Hepatocyte (in vitro differentiated cells): ENCODE measurements around the gene PLIN4. TPM values are rescaled to one million over a fixed set of nuclear protein-coding genes. Genes with fewer than 3 reads are reported as not detected.

Source experiments
- DNase-seq: peaks from one replicate; pipeline ENCODE4 v3.0.0-alpha.2; 2016; ENCODE audit warnings: low spot score
- H2AFZ ChIP-seq: fragments of 200-600 bp; sonication (generic); 2 replicates; pipeline ENCODE4 v1.6.0; 2016; ENCODE audit warnings: antibody characterized with exemption, mild to moderate bottlenecking
- H3K27ac ChIP-seq: fragments of 200-600 bp; sonication (generic); 2 replicates; pipeline ENCODE4 v1.5.1; 2016; ENCODE audit warnings: mild to moderate bottlenecking
- H3K27me3 ChIP-seq: fragments of 200-600 bp; sonication (generic); 2 replicates; pipeline ENCODE4 v1.6.1; 2016
- H3K36me3 ChIP-seq: fragments of 200-600 bp; sonication (generic); replicated peaks from 2 replicates; pipeline ENCODE4 v1.5.1; 2016; ENCODE audit warnings: low read depth; ENCODE audit not compliant: insufficient read depth
- H3K4me1 ChIP-seq: fragments of 200-600 bp; sonication (generic); 2 replicates; pipeline ENCODE4 v1.5.1; 2016; ENCODE audit warnings: mild to moderate bottlenecking, moderate library complexity; ENCODE audit not compliant: insufficient read depth
- H3K4me2 ChIP-seq: fragments of 200-600 bp; sonication (generic); 2 replicates; pipeline ENCODE4 v1.6.0; 2016
- H3K4me3 ChIP-seq: fragments of 200-600 bp; sonication (generic); 2 replicates; pipeline ENCODE4 v1.5.1; 2016; ENCODE audit warnings: mild to moderate bottlenecking
- H3K79me2 ChIP-seq: fragments of 200-600 bp; sonication (generic); 2 replicates; pipeline ENCODE4 v1.6.0; 2017; ENCODE audit warnings: mild to moderate bottlenecking
- H3K9me2 ChIP-seq: fragments of 200-600 bp; sonication (generic); replicated peaks from 2 replicates; pipeline ENCODE4 v1.6.0; 2017; ENCODE audit warnings: mild to moderate bottlenecking; ENCODE audit not compliant: insufficient read depth
- H3K9me3 ChIP-seq: fragments of 200-600 bp; sonication (generic); 2 replicates; pipeline ENCODE4 v1.5.1; 2016; ENCODE audit warnings: low read depth, mild to moderate bottlenecking
- H4K20me1 ChIP-seq: fragments of 200-600 bp; sonication (generic); 2 replicates; pipeline ENCODE4 v1.6.0; 2016; ENCODE audit warnings: mild to moderate bottlenecking; ENCODE audit not compliant: insufficient read depth, poor library complexity, severe bottlenecking
- CTCF ChIP-seq: fragments of 200-600 bp; sonication (generic); IDR thresholded peaks from 2 replicates; pipeline ENCODE4 v1.5.1; 2016; ENCODE audit warnings: antibody characterized with exemption, mild to moderate bottlenecking; ENCODE audit not compliant: poor library complexity
- EZH2 ChIP-seq: fragments of 200-600 bp; sonication (generic); IDR thresholded peaks from 2 replicates; pipeline ENCODE4 v1.6.1; 2016; ENCODE audit warnings: antibody characterized with exemption, mild to moderate bottlenecking, borderline replicate concordance
- EZH2phosphoT487 ChIP-seq: fragments of 200-600 bp; sonication (generic); IDR thresholded peaks from one replicate; pipeline ENCODE4 v1.6.1; 2018; ENCODE audit warnings: antibody characterized with exemption, mild to moderate bottlenecking, low read depth, moderate library complexity; ENCODE audit not compliant: unreplicated experiment, severe bottlenecking
- WGBS: methylation state at CpG from one replicate; pipeline ENCODE4 v1.1.6; 2016; ENCODE audit warnings: low lambda C conversion rate; ENCODE audit errors: missing lambda C conversion rate; 5-methylcytosine and 5-hydroxymethylcytosine counted together
- polyA plus RNA-seq: library from polyadenylated mRNA; unstranded; fragments of >200 nt; fragmentation: Nextera tagmentation; extraction: Ambion mirVana; gene quantifications from 2 replicates; pipeline ENCODE4 v1.2.1, GENCODE V29; 2016
- total RNA-seq: library from RNA; depleted of rRNA; stranded (reverse); fragments of >200 nt; gene quantifications from 2 replicates; pipeline ENCODE4 v1.2.3, GENCODE V29; 2014

Gene PLIN4
- total and polyA plus RNA-seq, 2 experiments from 2014 or later, result 0.17 to 0.27 TPM

GRCh38 chr19:4501691-4502090 is 16.6 kb downstream of the PLIN4 start:
- no peak for DNase-seq
- H3K27me3 ChIP-seq, result no peaks in the 10 kb centered on the region
- no peaks in the 10 kb centered on the region for H3K4me1 ChIP-seq
- no peaks in the 10 kb centered on the region for H3K9me3 ChIP-seq
- WGBS, result 94% methylated on average over 17 of the region's 25 CpGs
- no peaks in the 10 kb centered on the region for H3K79me2 ChIP-seq
- H3K27ac ChIP-seq, result no peak overlapping the region
- H4K20me1 ChIP-seq, result no peaks in the 10 kb centered on the region
- no peaks in the 10 kb centered on the region for H3K9me2 ChIP-seq
- no peak overlapping the region for H3K4me2 ChIP-seq
- no peak overlapping the region for H2AFZ ChIP-seq
- H3K36me3 ChIP-seq, result no peaks in the 10 kb centered on the region
- no peak overlapping the region for H3K4me3 ChIP-seq
- TF ChIP-seq CTCF (no peak), EZH2 (no peak), EZH2phosphoT487 (no peak)

GRCh38 chr19:4500841-4501591 is 17.3 kb downstream of the PLIN4 start:
- Histone ChIP-seq H2AFZ (no peak overlapping the region), H3K4me3 (no peak overlapping the region), H3K9me2 (no peaks in the 10 kb centered on the region), H3K4me1 (no peaks in the 10 kb centered on the region), H3K27ac (no peak overlapping the region), H3K9me3 (no peaks in the 10 kb centered on the region), H3K79me2 (no peaks in the 10 kb centered on the region), H4K20me1 (no peaks in the 10 kb centered on the region), H3K27me3 (no peaks in the 10 kb centered on the region), H3K4me2 (no peak overlapping the region), H3K36me3 (no peaks in the 10 kb centered on the region)
- DNase-seq, result no peak
- 97% methylated on average over 27 of the region's 29 CpGs for WGBS
- TF ChIP-seq EZH2phosphoT487, result no peak
- no peak for TF ChIP-seq CTCF
- no peak for TF ChIP-seq EZH2

- Histone ChIP-seq H3K27ac (no peak overlapping the region), H3K27me3 (no peaks in the 10 kb centered on the region), H3K4me2 (no peak overlapping the region), H2AFZ (no peak overlapping the region), H4K20me1 (no peaks in the 10 kb centered on the region), H3K79me2 (no peaks in the 10 kb centered on the region), H3K9me2 (no peaks in the 10 kb centered on the region), H3K9me3 (no peaks in the 10 kb centered on the region), H3K4me3 (no peak overlapping the region), H3K36me3 (no peaks in the 10 kb centered on the region), H3K4me1 (no peaks in the 10 kb centered on the region)
- TF ChIP-seq CTCF (no peak), EZH2phosphoT487 (no peak), EZH2 (no peak)
- no peak for DNase-seq
- 97% methylated on average over 13 of the region's 15 CpGs for WGBS
Measured at GRCh38 chr19:4499855-4500254, 18.4 kb downstream of the PLIN4 start.

GRCh38 chr19:4499318-4499717 is 19.0 kb downstream of the PLIN4 start:
- DNase-seq, result no peak
- Histone ChIP-seq H2AFZ (no peak overlapping the region), H3K9me3 (no peaks in the 10 kb centered on the region), H3K4me3 (no peak overlapping the region), H3K79me2 (no peaks in the 10 kb centered on the region), H4K20me1 (no peaks in the 10 kb centered on the region), H3K4me2 (no peak overlapping the region), H3K36me3 (no peaks in the 10 kb centered on the region), H3K4me1 (no peaks in the 10 kb centered on the region), H3K9me2 (no peaks in the 10 kb centered on the region), H3K27me3 (no peaks in the 10 kb centered on the region), H3K27ac (no peak overlapping the region)
- TF ChIP-seq EZH2phosphoT487 (no peak), EZH2 (no peak), CTCF (no peak)
- WGBS, result 97% methylated on average over 14 of the region's 23 CpGs
